Colonic mucosa (tissue), 4 donors: ENCODE measurements around the gene XAF1. TPM values are rescaled to one million over a fixed set of nuclear protein-coding genes. Genes with fewer than 3 reads are reported as not detected.
"Not testable (repeated sequence)": the region's sequence is repeated elsewhere in the genome, so short reads cannot be mapped to it uniquely, and the experiment has no call there.

Experiments
- DNase-seq: peaks from one replicate; pipeline ENCODE4 v3.0.0-alpha.2; 2020
- H3K27ac ChIP-seq: fragments of 200-600 bp; one replicate; pipeline ENCODE4 v1.8.0; 2021
- H3K27me3 ChIP-seq: fragments of 200-600 bp; one replicate; pipeline ENCODE4 v1.8.0; 2021
- H3K36me3 ChIP-seq: fragments of 200-600 bp; one replicate; pipeline ENCODE4 v1.8.0; 2021
- H3K4me1 ChIP-seq: fragments of 200-600 bp; one replicate; pipeline ENCODE4 v1.8.0; 2021; ENCODE audit warnings: mild to moderate bottlenecking
- H3K4me3 ChIP-seq: fragments of 200-600 bp; one replicate; pipeline ENCODE4 v1.8.0; 2021
- H3K9ac ChIP-seq, 2 donors: one replicate each; pipeline ENCODE4 v1.7.0; 2013; ENCODE audit warnings: control low read depth in 2 of 2, low read depth in 2 of 2, low read length in 2 of 2
- H3K9me3 ChIP-seq: fragments of 200-600 bp; one replicate; pipeline ENCODE4 v1.8.0; 2021
- intact Hi-C: fragments of 100-400 bp; cut with DNase I; formaldehyde crosslinking; loops from one replicate; pipeline ENCODE4 v1.14.1; 2022
- total RNA-seq, 2 donors: library from RNA; stranded (reverse); fragmentation: NEBNext Ultra II Directional in 1 of 2; extraction: Animal tissue kit (Norgen Biotek cat#: 25700) in 1 of 2; gene quantifications; one replicate each; pipeline ENCODE4 v1.2.1, GENCODE V29; 2021
- TF ChIP-seq, protein P1 (sequence below): fragments of 200-600 bp; IDR thresholded peaks from one replicate; pipeline ENCODE4 v1.8.0; 2022; ENCODE audit warnings: antibody characterized with exemption, mild to moderate bottlenecking
- donor health status: healthy.
- donor health status: DM: no; HTN: no; CAD: no.
- donor health status: DM: no; HTN: no; CAD: no.

The XAF1 gene
- total RNA-seq, 2 donors from 2014 or later = 8.5 to 11.7 TPM

GRCh38 chr17:6729531-6729930 is 26.3 kb upstream of the XAF1 start:
- no peaks in the 10 kb centered on the region for H3K27me3 ChIP-seq
- H3K4me3 ChIP-seq = no peak overlapping the region
- intact Hi-C loops = no loop called here
- DNase-seq = no peak
- H3K4me1 ChIP-seq = no peaks in the 10 kb centered on the region
- no peak overlapping the region for H3K9ac ChIP-seq
- no peaks in the 10 kb centered on the region for H3K36me3 ChIP-seq
- no peak overlapping the region for H3K27ac ChIP-seq
- H3K9me3 ChIP-seq = no peaks in the 10 kb centered on the region
- TF ChIP-seq, protein P1, sequence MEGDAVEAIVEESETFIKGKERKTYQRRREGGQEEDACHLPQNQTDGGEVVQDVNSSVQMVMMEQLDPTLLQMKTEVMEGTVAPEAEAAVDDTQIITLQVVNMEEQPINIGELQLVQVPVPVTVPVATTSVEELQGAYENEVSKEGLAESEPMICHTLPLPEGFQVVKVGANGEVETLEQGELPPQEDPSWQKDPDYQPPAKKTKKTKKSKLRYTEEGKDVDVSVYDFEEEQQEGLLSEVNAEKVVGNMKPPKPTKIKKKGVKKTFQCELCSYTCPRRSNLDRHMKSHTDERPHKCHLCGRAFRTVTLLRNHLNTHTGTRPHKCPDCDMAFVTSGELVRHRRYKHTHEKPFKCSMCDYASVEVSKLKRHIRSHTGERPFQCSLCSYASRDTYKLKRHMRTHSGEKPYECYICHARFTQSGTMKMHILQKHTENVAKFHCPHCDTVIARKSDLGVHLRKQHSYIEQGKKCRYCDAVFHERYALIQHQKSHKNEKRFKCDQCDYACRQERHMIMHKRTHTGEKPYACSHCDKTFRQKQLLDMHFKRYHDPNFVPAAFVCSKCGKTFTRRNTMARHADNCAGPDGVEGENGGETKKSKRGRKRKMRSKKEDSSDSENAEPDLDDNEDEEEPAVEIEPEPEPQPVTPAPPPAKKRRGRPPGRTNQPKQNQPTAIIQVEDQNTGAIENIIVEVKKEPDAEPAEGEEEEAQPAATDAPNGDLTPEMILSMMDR = no peak

DNA sequence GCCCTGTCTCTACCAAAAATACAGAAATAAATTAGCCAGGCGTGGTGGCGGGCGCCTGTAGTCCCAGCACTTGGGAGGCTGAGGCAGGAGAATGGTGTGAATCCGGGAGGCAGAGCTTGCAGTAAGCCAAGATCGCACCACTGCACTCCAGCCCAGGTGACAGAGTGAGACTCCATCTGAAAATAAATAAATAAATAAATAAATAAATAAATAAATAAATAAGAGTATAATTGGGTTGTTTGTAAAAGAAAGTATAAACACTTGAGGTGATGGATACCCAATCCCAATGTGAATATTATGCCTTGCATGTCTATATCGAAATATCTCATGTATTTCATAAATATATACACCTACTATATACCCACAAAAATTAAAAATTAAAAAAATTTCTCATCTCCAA is 9.2 kb upstream of the XAF1 start:
- intact Hi-C loops, H3K27me3 ChIP-seq, DNase-seq, H3K4me3 ChIP-seq, H3K9me3 ChIP-seq, H3K9ac ChIP-seq, H3K27ac ChIP-seq, H3K4me1 ChIP-seq, H3K36me3 ChIP-seq: not testable (repeated sequence)

DNA sequence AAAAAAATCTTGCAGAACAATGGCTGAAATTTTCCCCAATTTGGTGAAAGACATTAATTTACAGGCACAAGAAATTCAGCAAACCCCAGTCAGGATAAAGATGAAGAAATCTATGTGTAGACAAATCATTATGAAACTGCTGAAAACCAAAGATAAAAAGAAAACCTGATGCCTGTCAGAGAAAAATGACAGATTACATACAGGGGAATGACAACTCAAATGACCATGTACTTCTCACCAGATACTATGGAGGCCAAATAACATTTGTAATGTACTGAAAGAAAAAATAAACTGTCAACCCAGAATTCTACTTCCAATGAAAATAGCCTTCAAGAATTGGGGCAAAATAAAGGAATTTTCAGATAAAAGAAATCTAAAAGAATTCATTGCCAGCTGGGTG is 7.2 kb upstream of the XAF1 start:
- Histone ChIP-seq H3K4me1 (no peaks in the 10 kb centered on the region), H3K27me3 (no peaks in the 10 kb centered on the region), H3K27ac (no peak overlapping the region), H3K36me3 (no peaks in the 10 kb centered on the region), H3K9me3 (no peaks in the 10 kb centered on the region), H3K9ac (no peak overlapping the region), H3K4me3 (no peak overlapping the region)
- intact Hi-C loops = no loop called here
- TF ChIP-seq, protein P1 = no peak
- DNase-seq = no peak

DNA sequence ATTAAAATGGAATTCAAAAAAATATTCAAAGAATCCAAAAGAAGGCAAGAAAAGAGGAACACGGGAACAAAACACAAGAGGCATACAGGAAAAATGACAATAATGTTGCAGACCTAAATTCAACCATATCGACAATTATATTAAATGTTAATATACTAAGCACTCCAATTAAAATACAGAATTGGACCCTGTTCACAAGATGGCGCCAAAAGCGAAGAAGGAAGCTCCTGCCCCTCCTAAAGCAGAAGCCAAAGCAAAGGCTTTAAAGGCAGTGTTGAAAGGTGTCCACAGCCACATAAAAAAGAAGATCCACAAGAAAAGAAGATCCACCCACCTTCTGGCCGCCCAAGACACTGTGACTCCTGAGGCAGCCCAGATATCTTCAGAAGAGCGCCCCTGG is 6.3 kb upstream of the XAF1 start:
- intact Hi-C loops = no loop called here
- DNase-seq = no peak
- Histone ChIP-seq H3K27me3 (no peaks in the 10 kb centered on the region), H3K4me3 (no peak overlapping the region), H3K9ac (no peak overlapping the region), H3K27ac (no peak overlapping the region), H3K36me3 (no peaks in the 10 kb centered on the region), H3K9me3 (no peaks in the 10 kb centered on the region), H3K4me1 (no peaks in the 10 kb centered on the region)
- TF ChIP-seq, protein P1 = no peak

DNA sequence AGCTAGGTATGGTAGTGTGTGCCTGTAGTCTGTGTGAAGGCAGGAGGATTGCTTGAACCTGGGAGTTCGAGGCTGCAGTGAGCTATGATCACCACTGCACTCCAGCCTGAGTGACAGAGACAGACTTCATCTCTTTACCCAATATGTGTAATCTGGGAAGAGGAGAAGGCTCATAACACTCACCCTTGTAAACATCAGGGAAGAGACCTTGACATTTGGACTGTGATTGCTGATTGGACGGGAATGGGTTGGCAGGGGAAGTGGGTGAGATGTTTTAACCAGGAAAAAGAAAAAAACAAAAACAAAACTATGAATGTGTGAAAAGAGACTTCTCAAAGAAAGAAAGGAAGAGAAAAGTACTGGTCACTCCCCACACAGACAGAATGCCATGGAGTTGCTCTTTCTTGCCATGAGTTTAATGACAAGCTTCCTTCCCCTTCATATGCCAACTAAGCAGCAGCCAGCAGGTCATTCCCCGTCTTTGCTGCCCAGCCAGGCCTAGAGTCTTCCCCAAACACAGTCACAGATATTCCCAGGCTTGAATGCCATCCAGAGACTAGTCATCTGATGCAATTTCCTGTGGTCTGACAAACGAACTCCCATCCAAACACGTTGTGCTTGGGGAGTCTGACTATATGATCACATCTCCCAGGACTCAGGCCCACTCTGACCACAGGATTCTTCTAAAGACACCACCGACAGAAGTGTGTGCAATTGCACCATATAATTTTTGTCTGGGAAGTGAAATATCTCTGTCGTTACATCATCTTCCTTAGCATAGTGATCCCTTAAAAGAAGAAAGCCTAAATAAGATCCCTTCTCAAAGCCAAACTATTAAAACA is 3.6 kb upstream of the XAF1 start:
- no peak overlapping the region for H3K9ac ChIP-seq
- H3K27ac ChIP-seq = peak overlapping the region; percentile 73
- TF ChIP-seq, protein P1 = no peak
- H3K4me3 ChIP-seq = no peak overlapping the region
- no peak for DNase-seq
- no peaks in the 10 kb centered on the region for H3K9me3 ChIP-seq
- intact Hi-C loops = no loop called here
- no peaks in the 10 kb centered on the region for H3K36me3 ChIP-seq
- H3K27me3 ChIP-seq = no peaks in the 10 kb centered on the region
- no peaks in the 10 kb centered on the region for H3K4me1 ChIP-seq

- intact Hi-C loops = no loop called here
- no peak overlapping the region for H3K9ac ChIP-seq
- no peaks in the 10 kb centered on the region for H3K36me3 ChIP-seq
- TF ChIP-seq, protein P1 = no peak
- DNase-seq = peak; percentile 33
- H3K4me3 ChIP-seq = no peak overlapping the region
- no peaks in the 10 kb centered on the region for H3K27me3 ChIP-seq
- no peaks in the 10 kb centered on the region for H3K4me1 ChIP-seq
- H3K27ac ChIP-seq = peak overlapping the region; percentile 73
- H3K9me3 ChIP-seq = no peaks in the 10 kb centered on the region
These were observed 2.8 kb upstream of the XAF1 start for GRCh38 chr17:6753006-6753445.
